K562 (cell line): ENCODE measurements around the gene PTBP3. TPM values are rescaled to one million over a fixed set of nuclear protein-coding genes. Genes with fewer than 3 reads are reported as not detected.
A peak's percentile ranks its signal among the peaks of the same experiment; 100 is the strongest.

Experiments
- ATAC-seq: fragments of 200-7000 bp; cut with Tn5 transposase; 3 replicates; pipeline ENCODE4 v1.9.1; 2020; ENCODE audit warnings: moderate library complexity
- BruUV-seq: library from RNA; stranded (reverse); fragments of 400-500 nt; replicated peaks from 2 replicates; lab custom pipeline; 2021; lab: Mats Ljungman, UMichigan
- CTCF ChIA-PET: fragments of 300-600 bp; formaldehyde crosslinking; extraction: SDS; loops from one replicate; lab custom pipeline; 2021; ENCODE audit warnings: low intra/inter-chr PET ratio; lab: Yijun Ruan, JAX
- POLR2A ChIA-PET: fragments of 300-600, 350-650 bp; sonication (Branson Sonifier 250); formaldehyde crosslinking; extraction: SDS; loops from one replicate; lab custom pipeline; 2021; ENCODE audit warnings: antibody characterized with exemption, inconsistent platforms; lab: Yijun Ruan, JAX
- DNase-seq, 4 experiments: peaks; one replicate each; pipeline versions ENCODE4 v3.0.0 to v3.0.0-alpha.2; 2011 to 2018; ENCODE audit warnings: low spot score in 3 of 4, mixed read lengths in 3 of 4; ENCODE audit errors: extremely low read depth in 1 of 4
- FAIRE-seq: peaks from 2 replicates; lab custom pipeline; 2011; peaks lifted over from hg19 to GRCh38; lab: Jason Lieb, UNC
- H2AFZ ChIP-seq: 2 replicates; pipeline ENCODE4 v1.6.0; 2011; ENCODE audit warnings: low read depth, low read length, control low read depth, inconsistent platforms
- H3K27ac ChIP-seq: fragments of 200-600 bp; 3 replicates; pipeline ENCODE4 v1.8.0; 2011; ENCODE audit warnings: low read depth, mild to moderate bottlenecking, control low read depth, inconsistent platforms, low read length, moderate library complexity, mixed read lengths; ENCODE audit errors: extremely low read depth
- H3K27me3 ChIP-seq, 2 experiments: fragments of 300-600 bp in 1 of 2; 2 replicates in 1 of 2; 3 replicates in 1 of 2; pipeline versions ENCODE4 v1.6.0 to v1.8.0; 2011; ENCODE audit warnings: inconsistent platforms in 2 of 2, low read length in 2 of 2, mild to moderate bottlenecking in 1 of 2, mixed read lengths in 1 of 2, moderate library complexity in 1 of 2; ENCODE audit not compliant: control insufficient read depth in 2 of 2, insufficient read depth in 2 of 2
- H3K36me3 ChIP-seq: fragments of 300-600 bp; 3 replicates; pipeline ENCODE4 v1.8.0; 2011; ENCODE audit warnings: mild to moderate bottlenecking, low read length, inconsistent platforms; ENCODE audit not compliant: control insufficient read depth, insufficient read depth
- H3K4me1 ChIP-seq, 2 experiments: fragments of 200-600 bp in 1 of 2; replicated peaks in 1 of 2; 2 replicates in 1 of 2; 3 replicates in 1 of 2; pipeline versions ENCODE4 v1.5.1 to v1.8.0; 2011; ENCODE audit warnings: inconsistent platforms in 2 of 2, low read length in 2 of 2, mild to moderate bottlenecking in 1 of 2, mixed read lengths in 1 of 2, moderate library complexity in 1 of 2; ENCODE audit not compliant: control insufficient read depth in 2 of 2, insufficient read depth in 2 of 2
- H3K4me2 ChIP-seq: 2 replicates; pipeline ENCODE4 v1.6.1; 2011; ENCODE audit warnings: low read length, control low read depth, inconsistent platforms, mixed read lengths; ENCODE audit not compliant: insufficient read depth
- H3K4me3 ChIP-seq: fragments of 200-600 bp; sonication (generic), shearing (Covaris generic); 2 replicates; pipeline ENCODE4 v1.5.1; 2016; ENCODE audit warnings: control low read depth, inconsistent platforms
- H3K79me2 ChIP-seq: fragments of 200-600 bp; 3 replicates; pipeline ENCODE4 v1.8.0; 2011; ENCODE audit warnings: low read length, inconsistent platforms; ENCODE audit not compliant: control insufficient read depth, insufficient read depth
- H3K9ac ChIP-seq, 2 experiments: 2 replicates each; pipeline versions ENCODE4 v1.6.0 to v1.6.1; 2011; ENCODE audit warnings: low read depth in 2 of 2, low read length in 2 of 2, control low read depth in 1 of 2, inconsistent platforms in 1 of 2, mild to moderate bottlenecking in 1 of 2, mixed read lengths in 1 of 2; ENCODE audit not compliant: insufficient read depth in 1 of 2
- H3K9me1 ChIP-seq: one replicate; pipeline ENCODE4 v1.6.0; 2011; ENCODE audit warnings: inconsistent platforms, mild to moderate bottlenecking, low read length, moderate library complexity; ENCODE audit not compliant: control insufficient read depth, insufficient read depth
- H3K9me3 ChIP-seq: replicated peaks from 2 replicates; pipeline ENCODE4 v1.5.1; 2011; ENCODE audit warnings: low read depth, low read length, inconsistent platforms; ENCODE audit not compliant: control insufficient read depth, insufficient read depth
- H4K20me1 ChIP-seq: replicated peaks from 2 replicates; pipeline ENCODE4 v1.6.1; 2011; ENCODE audit warnings: low read length, inconsistent platforms, mixed read lengths; ENCODE audit not compliant: control insufficient read depth, insufficient read depth
- ARID1B ChIP-seq: fragments of 450-650 bp; IDR thresholded peaks from 2 replicates; pipeline ENCODE4 v1.6.1; 2016; ENCODE audit warnings: antibody characterized with exemption, mild to moderate bottlenecking, inconsistent platforms
- MNT ChIP-seq, 2 experiments: fragments of 450-650 bp; conservative IDR thresholded peaks; 2 replicates each; pipeline ENCODE4 v1.6.1; 2017; ENCODE audit warnings: mild to moderate bottlenecking in 2 of 2, moderate library complexity in 2 of 2
- SMAD2 ChIP-seq: fragments of 150-350 bp; IDR thresholded peaks from 2 replicates; pipeline ENCODE4 v1.6.1; 2014; ENCODE audit warnings: low read depth, mild to moderate bottlenecking, low read length
- TCFL5 ChIP-seq: fragments of 250-450 bp; sonication (Bioruptor Pico); conservative IDR thresholded peaks from 2 replicates; pipeline ENCODE4 v1.6.1; 2021; ENCODE audit warnings: mild to moderate bottlenecking, moderate library complexity, matching md5 sums
- WGBS: fragments of 100-300 bp; shearing (Covaris generic); methylation state at CpG from one replicate; pipeline ENCODE4 v1.1.6; 2016; ENCODE audit warnings: low coverage, mixed read lengths; ENCODE audit not compliant: insufficient coverage; ENCODE audit errors: missing lambda C conversion rate; 5-methylcytosine and 5-hydroxymethylcytosine counted together
- in situ Hi-C: fragments of 300-500 bp; cut with MboI; formaldehyde crosslinking; loops from 4 replicates; pipeline ENCODE4 v1.15.0; 2018; ENCODE audit warnings: inconsistent platforms, mixed read lengths
- intact Hi-C: fragments of 100-400 bp; cut with micrococcal nuclease; formaldehyde crosslinking; loops from 2 replicates; pipeline ENCODE4 v1.14.2; 2022
- polyA plus RNA-seq, 8 experiments: library from polyadenylated mRNA; depleted of rRNA in 4 of 8; stranded (reverse) in 5 of 8; unstranded in 3 of 8; fragments of >200 nt; fragmentation: Nextera tagmentation in 2 of 8; fragmentation: Illumina TruSeq in 1 of 8; extraction: Ambion mirVana in 2 of 8; extraction: Trizol in 1 of 8; gene quantifications; 2 replicates each; pipeline versions ENCODE4 v1.2.1 to v1.2.3, GENCODE V29; 2011 to 2014; ENCODE audit warnings: inconsistent platforms in 1 of 8, missing spikeins in 1 of 8
- total RNA-seq, 7 experiments: library from RNA; depleted of rRNA in 6 of 7; stranded (reverse); fragments of >200 nt in 6 of 7; fragmentation: Illumina TruSeq in 2 of 7; extraction: Trizol in 2 of 7; gene quantifications; 2 replicates each; pipeline versions ENCODE4 v1.2.1 to v1.2.3, GENCODE V29; 2011 to 2021; ENCODE audit warnings: low replicate concordance in 1 of 7
- TF ChIP-seq, protein P1 (sequence below), 2 experiments: fragments of 450-650 bp; IDR thresholded peaks; 2 replicates each; pipeline ENCODE4 v1.6.1; 2016

The PTBP3 gene
- total and polyA plus RNA-seq, 9 of the 15 experiments (the other 6 are each of a cell fraction or from before 2014, with no cell fraction given), result 22.4 to 132 (median 68.0) TPM

DNA sequence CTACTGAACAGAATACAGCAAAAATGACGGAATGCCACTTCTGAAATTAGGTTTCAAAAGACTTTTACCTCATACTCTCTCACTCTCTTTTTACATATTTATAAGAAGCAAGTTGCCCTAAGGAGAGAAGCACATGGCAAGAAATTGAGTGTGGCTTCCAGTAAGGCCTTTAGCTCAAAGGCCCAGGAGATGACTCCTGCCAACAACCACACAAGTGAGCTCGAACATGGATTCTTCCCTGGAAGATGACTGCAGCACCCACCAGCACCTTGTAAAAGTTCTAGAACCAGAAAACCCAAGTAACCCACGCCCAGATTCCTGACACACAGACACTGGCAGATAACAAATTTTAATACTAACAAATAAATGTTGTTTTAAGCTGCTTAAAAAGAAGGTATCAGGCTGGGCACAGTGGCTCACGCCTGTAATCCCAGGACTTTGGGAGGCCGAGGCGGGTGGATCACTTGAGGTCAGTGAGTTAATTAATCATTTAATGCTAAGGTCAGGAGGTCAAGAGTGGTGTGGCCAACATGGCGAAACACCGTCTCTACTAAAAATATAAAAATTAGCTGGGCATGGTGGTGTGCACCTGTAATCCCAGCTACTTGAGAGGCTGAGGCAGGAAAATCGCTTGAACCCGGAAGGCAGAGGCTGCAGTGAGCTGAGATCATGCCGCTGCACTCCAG is 17.0 kb downstream of the PTBP3 start (continued):
- TF ChIP-seq, protein P1, sequence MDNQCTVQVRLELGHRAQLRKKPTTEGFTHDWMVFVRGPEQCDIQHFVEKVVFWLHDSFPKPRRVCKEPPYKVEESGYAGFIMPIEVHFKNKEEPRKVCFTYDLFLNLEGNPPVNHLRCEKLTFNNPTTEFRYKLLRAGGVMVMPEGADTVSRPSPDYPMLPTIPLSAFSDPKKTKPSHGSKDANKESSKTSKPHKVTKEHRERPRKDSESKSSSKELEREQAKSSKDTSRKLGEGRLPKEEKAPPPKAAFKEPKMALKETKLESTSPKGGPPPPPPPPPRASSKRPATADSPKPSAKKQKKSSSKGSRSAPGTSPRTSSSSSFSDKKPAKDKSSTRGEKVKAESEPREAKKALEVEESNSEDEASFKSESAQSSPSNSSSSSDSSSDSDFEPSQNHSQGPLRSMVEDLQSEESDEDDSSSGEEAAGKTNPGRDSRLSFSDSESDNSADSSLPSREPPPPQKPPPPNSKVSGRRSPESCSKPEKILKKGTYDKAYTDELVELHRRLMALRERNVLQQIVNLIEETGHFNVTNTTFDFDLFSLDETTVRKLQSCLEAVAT (IDR thresholded peaks at IDR 0.05), result 0 out of 4 replicates have a peak, but pooled peaks of 1 of the 2 experiments have one; percentile 36

- Histone ChIP-seq H3K4me3 (peak overlapping the region; percentile 44; the same call in 1 of the 2 replicates), H3K27me3 (no peaks in the 10 kb centered on the region), H3K79me2 (peaks cover 99% of the 10 kb centered on the region), H3K4me2 (peak overlapping the region; percentile 50; the same call in 1 of the 2 replicates), H4K20me1 (peaks cover under 1% of the 10 kb centered on the region; the same call in 1 of the 2 replicates), H3K9ac (peak overlapping the region in 1 of 2 experiments; percentile 63; a peak in 3 of 4 replicates), H3K27ac (peak overlapping the region; percentile 66), H3K4me1 (peaks cover 24 to 38% of the 10 kb centered on the region in 2 experiments), H3K9me3 (no peaks in the 10 kb centered on the region), H3K9me1 (no peaks in the 10 kb centered on the region), H3K36me3 (peaks cover 14% of the 10 kb centered on the region; the same call in 2 of the 3 replicates), H2AFZ (peak overlapping the region; percentile 25; the same call in 1 of the 2 replicates)
- ChIA-PET CTCF (interaction anchor here (0.7 kb wide), 1 partner anchor 138 kb away, joined by 3 read pairs; no protein-coding TSS in a partner anchor), POLR2A (interaction anchor here (0.8 to 3.3 kb wide), 6 partner anchors 8 to 229 kb away, joined by 3 to 19 read pairs (median 4); no protein-coding TSS in a partner anchor)
- DNase-seq (peak in 1 of 4 experiments; percentile 48), ATAC-seq (peak; percentile 71), FAIRE-seq (peak; percentile 59)
- BruUV-seq, result no TSS peak
- in situ Hi-C loops (no loop called here), intact Hi-C loops (loop anchor here (5.0 to 10.0 kb wide), 2 partner anchors 59 to 78 kb away; no protein-coding TSS in a partner anchor)
- TF ChIP-seq, protein P1 (IDR thresholded peaks at IDR 0.05), result 0 out of 4 replicates have a peak, but pooled peaks of 1 of the 2 experiments have one; percentile 9
- TF ChIP-seq TCFL5 (CRISPR knock-in tag) (no peak), SMAD2 (no peak), MNT (conservative IDR thresholded peaks at IDR 0.05) (0 out of 4 replicates have a peak, but pooled peaks of 1 of the 2 experiments have one; percentile 28), ARID1B (0 out of 2 replicates have a peak, but pooled peaks have one; percentile 3)
- WGBS, result 22% methylated on average over 3 of the region's 3 CpGs
Observed at GRCh38 chr9:112315331-112316257, 17.8 kb downstream of the PTBP3 start.
